BE2C (cell line): ENCODE measurements around the gene HAS3. TPM values are rescaled to one million over a fixed set of nuclear protein-coding genes. Genes with fewer than 3 reads are reported as not detected.
A peak's percentile ranks its signal among the peaks of the same experiment; 100 is the strongest.
"Not testable (repeated sequence)": the region's sequence is repeated elsewhere in the genome, so short reads cannot be mapped to it uniquely, and the experiment has no call there.

ENCODE experiments used
- DNase-seq: peaks from one replicate; pipeline ENCODE4 v3.0.0-alpha.2; 2020
- H3K27me3 ChIP-seq: fragments of 250-450 bp; sonication (Bioruptor Pico); 2 replicates; pipeline ENCODE4 v1.5.1; 2020; ENCODE audit warnings: mild to moderate bottlenecking
- H3K36me3 ChIP-seq: fragments of 250-450 bp; sonication (Bioruptor Pico); 2 replicates; pipeline ENCODE4 v1.5.1; 2020; ENCODE audit warnings: mild to moderate bottlenecking
- H3K4me1 ChIP-seq: fragments of 250-450 bp; sonication (Bioruptor Pico); 2 replicates; pipeline ENCODE4 v1.5.1; 2020
- H3K4me3 ChIP-seq: 2 replicates; pipeline ENCODE4 v1.5.1; 2011; ENCODE audit warnings: low read depth, low read length
- H3K9me3 ChIP-seq: fragments of 250-450 bp; sonication (Bioruptor Pico); 2 replicates; pipeline ENCODE4 v1.5.1; 2020
- polyA plus RNA-seq: library from polyadenylated mRNA; unstranded; fragments of >200 nt; gene quantifications from one replicate; pipeline ENCODE4 v1.2.1, GENCODE V29; 2012; ENCODE audit warnings: low read depth, missing spikeins; ENCODE audit not compliant: insufficient read length, insufficient read depth
- TF ChIP-seq, protein P1 (sequence below): IDR thresholded peaks from 2 replicates; pipeline ENCODE4 v1.5.1; 2012; ENCODE audit warnings: mild to moderate bottlenecking, low read depth, low read length

Gene HAS3, protein sequence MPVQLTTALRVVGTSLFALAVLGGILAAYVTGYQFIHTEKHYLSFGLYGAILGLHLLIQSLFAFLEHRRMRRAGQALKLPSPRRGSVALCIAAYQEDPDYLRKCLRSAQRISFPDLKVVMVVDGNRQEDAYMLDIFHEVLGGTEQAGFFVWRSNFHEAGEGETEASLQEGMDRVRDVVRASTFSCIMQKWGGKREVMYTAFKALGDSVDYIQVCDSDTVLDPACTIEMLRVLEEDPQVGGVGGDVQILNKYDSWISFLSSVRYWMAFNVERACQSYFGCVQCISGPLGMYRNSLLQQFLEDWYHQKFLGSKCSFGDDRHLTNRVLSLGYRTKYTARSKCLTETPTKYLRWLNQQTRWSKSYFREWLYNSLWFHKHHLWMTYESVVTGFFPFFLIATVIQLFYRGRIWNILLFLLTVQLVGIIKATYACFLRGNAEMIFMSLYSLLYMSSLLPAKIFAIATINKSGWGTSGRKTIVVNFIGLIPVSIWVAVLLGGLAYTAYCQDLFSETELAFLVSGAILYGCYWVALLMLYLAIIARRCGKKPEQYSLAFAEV
- polyA plus RNA-seq, result 0.93 TPM

DNA sequence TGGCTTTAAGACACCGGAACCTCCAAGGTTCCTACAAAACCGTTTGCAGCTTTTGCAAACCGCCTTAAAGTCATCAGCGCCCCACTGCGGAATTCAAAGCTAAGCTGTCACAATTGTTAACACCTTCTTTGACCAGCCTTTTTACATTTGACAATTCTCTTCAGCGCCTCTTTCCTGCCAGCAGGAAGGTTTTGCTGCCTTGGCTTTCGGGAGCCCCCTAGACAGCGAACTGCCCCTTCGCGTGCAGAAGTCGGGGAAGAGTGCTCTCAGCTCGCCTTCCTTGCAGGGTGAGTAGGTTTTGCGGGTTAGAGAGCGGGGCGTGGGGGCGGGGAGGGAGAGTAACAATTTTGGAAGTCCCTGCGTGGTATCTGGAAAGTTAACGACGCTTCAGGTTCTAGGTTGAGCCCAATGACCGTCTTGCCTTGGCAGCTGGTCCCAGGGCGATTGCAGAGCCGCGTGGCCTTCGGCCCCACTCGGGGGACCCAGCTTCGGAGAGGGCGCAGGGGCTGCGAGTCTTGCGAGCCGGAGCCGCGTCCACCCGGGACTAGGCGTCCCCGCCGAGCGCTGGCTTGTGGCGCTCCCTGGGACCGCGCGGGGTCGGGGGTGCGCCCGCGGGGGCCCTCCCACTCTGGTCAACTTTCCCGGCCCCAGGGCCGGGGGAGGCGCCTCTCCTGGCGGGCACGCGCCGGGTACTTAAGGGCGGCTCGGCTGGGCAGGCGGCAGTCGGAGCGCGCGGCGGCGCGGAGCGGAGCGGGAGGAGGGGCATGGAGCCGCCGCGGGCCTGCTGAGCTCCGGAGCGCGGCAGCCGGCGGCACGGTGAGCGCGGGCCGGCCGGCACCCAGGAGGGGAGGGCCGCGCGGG, at the start of gene HAS3:
Gene HAS3, plus strand, starts transcription at position 153 of the 861 bp plus-strand sequence. CDS start 3,743 bp downstream, outside the sequence.
- Histone ChIP-seq H3K4me3 (peak within 1 kb of the TSS; percentile 65), H3K27me3 (peaks cover 27% of the 10 kb centered on the region), H3K9me3 (no peaks in the 10 kb centered on the region), H3K36me3 (0 out of 2 replicates have a peak, but pooled peaks cover 3% of the 10 kb centered on the region), H3K4me1 (peaks cover 16% of the 10 kb centered on the region)
- TF ChIP-seq, protein P1, sequence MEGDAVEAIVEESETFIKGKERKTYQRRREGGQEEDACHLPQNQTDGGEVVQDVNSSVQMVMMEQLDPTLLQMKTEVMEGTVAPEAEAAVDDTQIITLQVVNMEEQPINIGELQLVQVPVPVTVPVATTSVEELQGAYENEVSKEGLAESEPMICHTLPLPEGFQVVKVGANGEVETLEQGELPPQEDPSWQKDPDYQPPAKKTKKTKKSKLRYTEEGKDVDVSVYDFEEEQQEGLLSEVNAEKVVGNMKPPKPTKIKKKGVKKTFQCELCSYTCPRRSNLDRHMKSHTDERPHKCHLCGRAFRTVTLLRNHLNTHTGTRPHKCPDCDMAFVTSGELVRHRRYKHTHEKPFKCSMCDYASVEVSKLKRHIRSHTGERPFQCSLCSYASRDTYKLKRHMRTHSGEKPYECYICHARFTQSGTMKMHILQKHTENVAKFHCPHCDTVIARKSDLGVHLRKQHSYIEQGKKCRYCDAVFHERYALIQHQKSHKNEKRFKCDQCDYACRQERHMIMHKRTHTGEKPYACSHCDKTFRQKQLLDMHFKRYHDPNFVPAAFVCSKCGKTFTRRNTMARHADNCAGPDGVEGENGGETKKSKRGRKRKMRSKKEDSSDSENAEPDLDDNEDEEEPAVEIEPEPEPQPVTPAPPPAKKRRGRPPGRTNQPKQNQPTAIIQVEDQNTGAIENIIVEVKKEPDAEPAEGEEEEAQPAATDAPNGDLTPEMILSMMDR, result no peak
- peak; percentile 67 for DNase-seq

DNA sequence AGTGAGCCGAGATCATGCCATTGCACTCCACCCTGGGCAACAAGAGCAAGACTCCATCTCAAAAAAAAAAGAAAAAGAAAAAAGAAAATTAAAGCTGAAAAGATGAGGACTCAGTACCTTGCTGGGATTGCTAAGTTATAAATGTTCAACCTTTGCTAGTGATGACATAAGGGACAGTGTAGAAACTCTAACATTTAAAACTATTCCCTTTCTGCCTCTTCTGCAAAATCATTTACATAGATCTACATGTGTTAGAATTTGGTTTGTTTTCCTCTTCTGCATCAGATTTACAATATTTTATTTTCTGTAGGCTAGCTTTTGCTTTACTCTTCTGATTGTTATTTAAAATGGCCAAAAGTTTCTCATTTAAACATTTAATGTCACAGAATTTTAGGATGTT, 49.5 kb upstream of the HAS3 start:
- H3K4me1 ChIP-seq, result no peaks in the 10 kb centered on the region; the same call in 1 of the 2 replicates
- no peak overlapping the region for H3K4me3 ChIP-seq
- H3K9me3 ChIP-seq, result no peaks in the 10 kb centered on the region
- TF ChIP-seq, protein P1, result no peak
- no peaks in the 10 kb centered on the region for H3K27me3 ChIP-seq
- DNase-seq, result no peak
- H3K36me3 ChIP-seq, result no peaks in the 10 kb centered on the region

DNA sequence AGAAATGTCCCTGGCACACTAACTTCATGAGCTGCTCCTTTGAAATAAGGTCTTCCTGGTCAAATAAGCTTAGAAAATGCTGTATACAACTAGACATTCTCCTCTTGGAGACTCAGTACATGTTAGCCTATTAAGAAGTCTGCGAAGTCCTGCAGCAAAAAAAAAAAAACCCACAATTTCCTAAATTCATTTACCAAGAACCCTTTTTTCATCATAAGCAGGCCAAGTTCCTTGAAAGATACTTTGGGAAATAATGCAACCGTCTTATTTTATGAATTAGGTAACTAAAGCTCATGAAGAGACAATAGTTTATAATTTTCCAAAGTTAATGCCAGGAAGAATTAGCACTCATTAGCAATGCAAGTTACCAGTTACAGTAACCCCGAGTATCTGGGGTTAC, 49.0 kb upstream of the HAS3 start:
- no peaks in the 10 kb centered on the region for H3K36me3 ChIP-seq
- DNase-seq, result no peak
- TF ChIP-seq, protein P1, result no peak

DNA sequence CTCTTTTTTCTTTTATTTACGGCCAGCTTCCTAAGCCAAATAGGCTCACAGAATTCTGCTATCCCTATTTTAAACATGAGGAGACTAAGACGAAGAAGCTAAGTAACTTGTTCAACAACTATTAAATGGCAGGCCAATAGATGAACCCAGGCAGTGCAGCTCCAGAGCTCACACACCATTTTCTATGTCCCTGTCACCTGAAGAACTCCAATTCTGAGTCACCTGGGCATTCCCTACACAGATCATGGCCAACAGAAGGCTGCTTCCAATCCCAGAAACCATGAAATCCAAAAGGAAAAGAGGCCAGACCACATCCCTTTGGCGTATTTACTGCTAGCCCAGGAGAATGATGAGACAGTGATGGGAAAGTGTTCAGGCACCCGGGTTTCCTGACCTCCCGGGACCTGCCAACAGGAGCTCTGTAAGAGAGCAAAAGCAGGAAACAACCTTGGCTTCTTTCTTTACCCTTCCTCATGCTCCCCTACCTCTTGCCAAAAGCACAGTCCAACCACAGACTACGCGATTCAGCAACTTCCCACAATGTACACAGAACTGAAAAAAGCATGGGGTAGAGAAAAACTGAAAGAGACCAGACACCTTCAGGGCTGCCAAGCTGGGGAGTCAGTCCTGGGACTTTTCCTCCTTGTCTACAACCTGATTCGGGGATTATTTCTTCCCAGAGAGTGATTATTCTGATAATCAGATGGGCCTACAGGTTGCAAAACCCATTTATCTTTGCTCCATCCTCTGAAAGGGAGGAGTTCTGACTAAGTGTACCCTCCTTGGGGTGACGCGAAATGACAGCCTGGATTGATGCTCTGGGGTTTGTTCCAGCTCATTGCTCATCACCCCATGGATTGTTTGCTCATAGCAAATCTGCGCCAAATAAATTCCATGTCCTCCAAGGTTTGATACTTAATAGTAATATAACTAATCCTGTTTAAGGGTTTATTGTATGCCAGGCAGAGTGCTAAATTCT, 47.8 kb upstream of the HAS3 start:
- Histone ChIP-seq H3K27me3 (no peaks in the 10 kb centered on the region), H3K4me1 (no peaks in the 10 kb centered on the region; the same call in 1 of the 2 replicates), H3K4me3 (no peak overlapping the region), H3K9me3 (no peaks in the 10 kb centered on the region), H3K36me3 (no peaks in the 10 kb centered on the region)
- DNase-seq, result no peak
- TF ChIP-seq, protein P1, result no peak

More for the DNA sequence above, 49.0 kb upstream of the HAS3 start:
- Histone ChIP-seq H3K27me3 (no peaks in the 10 kb centered on the region), H3K4me3 (no peak overlapping the region), H3K4me1 (no peaks in the 10 kb centered on the region; the same call in 1 of the 2 replicates), H3K9me3 (no peaks in the 10 kb centered on the region)

DNA sequence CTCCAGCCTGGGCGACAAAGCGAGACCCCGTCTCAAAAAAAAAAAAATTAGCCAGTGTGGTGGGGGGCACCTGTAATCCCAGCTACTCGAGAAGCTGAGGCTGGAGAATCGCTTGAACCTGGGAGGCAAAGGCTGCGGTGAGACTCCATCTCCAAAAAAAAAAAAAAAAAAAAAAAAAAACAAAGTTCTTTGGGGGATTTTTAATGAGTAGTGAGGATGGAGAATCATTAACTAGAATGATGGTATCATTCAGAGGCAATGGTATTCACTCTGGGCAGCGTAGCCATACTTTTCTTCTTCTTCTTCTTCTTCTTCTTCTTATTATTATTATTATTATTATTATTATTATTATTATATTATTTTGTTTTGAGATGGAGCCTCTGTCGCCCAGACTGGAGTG, 42.0 kb upstream of the HAS3 start:
- H3K4me1 ChIP-seq, H3K27me3 ChIP-seq, H3K4me3 ChIP-seq, H3K36me3 ChIP-seq, DNase-seq, H3K9me3 ChIP-seq: not testable (repeated sequence)
